Fibroblast of pulmonary artery (primary cell): ENCODE measurements around the gene CIROP.

Experiments
- DNase-seq: peaks from one replicate; pipeline ENCODE4 v3.0.0-alpha.2; 2010; ENCODE audit warnings: low read depth
- H3K4me3 ChIP-seq: replicated peaks from 2 replicates; pipeline ENCODE4 v1.5.1; 2011; ENCODE audit warnings: low read depth, mild to moderate bottlenecking, control low read depth, low read length, moderate library complexity
- TF ChIP-seq, protein P1 (sequence below): IDR thresholded peaks from 2 replicates; pipeline ENCODE4 v1.5.1; 2011; ENCODE audit warnings: mild to moderate bottlenecking, control low read depth, low read length, inconsistent platforms; ENCODE audit errors: missing control alignments

The CIROP gene

DNA sequence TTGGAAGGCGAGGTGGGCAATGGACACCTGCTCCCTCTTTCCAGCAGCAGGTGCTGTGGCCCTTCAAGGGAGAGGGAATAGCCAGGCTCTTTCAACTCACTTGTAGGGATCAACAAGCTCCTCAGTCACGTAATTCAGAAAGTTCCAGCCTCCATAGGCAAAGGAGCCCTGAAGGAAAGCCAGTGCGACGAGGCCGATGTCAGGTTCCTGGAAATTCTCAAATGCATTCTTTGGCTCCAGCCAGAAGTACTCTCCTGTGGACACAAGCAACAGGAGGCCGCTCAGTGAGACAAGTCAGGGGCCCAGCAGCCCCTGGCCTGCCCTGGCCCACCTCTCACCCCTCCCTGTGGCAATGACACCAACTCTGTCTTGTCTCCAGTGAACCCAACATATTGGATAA lies 35.6 kb upstream of the CIROP start:
- TF ChIP-seq, protein P1, sequence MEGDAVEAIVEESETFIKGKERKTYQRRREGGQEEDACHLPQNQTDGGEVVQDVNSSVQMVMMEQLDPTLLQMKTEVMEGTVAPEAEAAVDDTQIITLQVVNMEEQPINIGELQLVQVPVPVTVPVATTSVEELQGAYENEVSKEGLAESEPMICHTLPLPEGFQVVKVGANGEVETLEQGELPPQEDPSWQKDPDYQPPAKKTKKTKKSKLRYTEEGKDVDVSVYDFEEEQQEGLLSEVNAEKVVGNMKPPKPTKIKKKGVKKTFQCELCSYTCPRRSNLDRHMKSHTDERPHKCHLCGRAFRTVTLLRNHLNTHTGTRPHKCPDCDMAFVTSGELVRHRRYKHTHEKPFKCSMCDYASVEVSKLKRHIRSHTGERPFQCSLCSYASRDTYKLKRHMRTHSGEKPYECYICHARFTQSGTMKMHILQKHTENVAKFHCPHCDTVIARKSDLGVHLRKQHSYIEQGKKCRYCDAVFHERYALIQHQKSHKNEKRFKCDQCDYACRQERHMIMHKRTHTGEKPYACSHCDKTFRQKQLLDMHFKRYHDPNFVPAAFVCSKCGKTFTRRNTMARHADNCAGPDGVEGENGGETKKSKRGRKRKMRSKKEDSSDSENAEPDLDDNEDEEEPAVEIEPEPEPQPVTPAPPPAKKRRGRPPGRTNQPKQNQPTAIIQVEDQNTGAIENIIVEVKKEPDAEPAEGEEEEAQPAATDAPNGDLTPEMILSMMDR, result no peak
- no peak for DNase-seq
- no peak overlapping the region for H3K4me3 ChIP-seq

DNA sequence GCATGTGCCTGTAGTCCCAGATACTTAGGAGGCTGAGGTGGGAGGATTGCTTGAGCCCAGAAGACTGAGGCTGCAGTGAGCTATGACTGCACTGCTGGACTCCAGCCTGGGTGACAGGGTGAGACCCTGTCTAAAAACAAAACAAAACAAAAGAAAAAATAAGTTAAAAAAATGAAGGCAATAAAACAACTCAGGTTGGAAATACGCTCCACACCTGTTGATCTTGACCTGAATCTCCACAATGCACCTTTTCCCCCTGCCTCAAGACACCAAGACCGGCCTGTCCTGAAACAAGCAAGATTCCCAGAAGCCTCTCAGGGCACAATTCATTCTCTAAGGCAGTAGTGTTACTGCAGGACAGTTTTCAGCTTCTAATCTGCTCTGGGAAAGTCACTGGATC lies 35.1 kb upstream of the CIROP start:
- H3K4me3 ChIP-seq, result no peak overlapping the region
- TF ChIP-seq, protein P1, result no peak
- no peak for DNase-seq

DNA sequence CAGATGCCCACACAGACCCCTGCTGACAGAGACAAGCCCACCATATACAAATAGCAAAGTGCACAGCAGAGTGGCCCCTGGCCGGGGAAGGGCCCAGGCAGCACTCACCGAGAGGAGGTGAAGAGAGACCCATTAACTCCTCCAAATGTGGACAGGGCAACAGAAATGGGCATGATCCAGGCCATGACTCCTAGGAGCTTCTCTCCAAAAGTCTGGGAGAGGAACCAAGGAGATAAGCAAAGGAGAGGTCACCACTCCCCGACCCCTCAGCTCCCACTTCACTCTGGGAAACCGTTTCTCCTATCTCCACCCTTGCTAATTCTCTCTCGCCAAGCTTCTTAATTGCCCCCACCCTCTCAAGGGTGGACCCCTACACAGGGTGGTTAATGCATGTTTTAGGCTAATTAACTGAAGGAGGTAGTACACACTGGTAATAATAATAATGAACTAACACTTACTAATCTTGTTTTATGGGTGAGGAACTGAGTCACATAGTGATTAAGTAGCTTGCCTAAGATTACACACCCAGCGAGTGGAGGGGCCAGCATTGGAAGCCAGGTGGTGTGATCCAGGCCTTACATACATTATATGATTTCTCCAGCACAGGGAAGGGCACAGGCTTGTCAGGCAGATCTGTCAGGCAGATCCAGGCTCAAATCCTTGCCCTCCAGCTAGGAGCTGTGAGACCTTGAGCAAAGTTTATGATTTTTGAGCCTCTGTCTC lies 33.2 kb upstream of the CIROP start:
- TF ChIP-seq, protein P1, result no peak
- H3K4me3 ChIP-seq, result no peak overlapping the region
- no peak for DNase-seq

DNA sequence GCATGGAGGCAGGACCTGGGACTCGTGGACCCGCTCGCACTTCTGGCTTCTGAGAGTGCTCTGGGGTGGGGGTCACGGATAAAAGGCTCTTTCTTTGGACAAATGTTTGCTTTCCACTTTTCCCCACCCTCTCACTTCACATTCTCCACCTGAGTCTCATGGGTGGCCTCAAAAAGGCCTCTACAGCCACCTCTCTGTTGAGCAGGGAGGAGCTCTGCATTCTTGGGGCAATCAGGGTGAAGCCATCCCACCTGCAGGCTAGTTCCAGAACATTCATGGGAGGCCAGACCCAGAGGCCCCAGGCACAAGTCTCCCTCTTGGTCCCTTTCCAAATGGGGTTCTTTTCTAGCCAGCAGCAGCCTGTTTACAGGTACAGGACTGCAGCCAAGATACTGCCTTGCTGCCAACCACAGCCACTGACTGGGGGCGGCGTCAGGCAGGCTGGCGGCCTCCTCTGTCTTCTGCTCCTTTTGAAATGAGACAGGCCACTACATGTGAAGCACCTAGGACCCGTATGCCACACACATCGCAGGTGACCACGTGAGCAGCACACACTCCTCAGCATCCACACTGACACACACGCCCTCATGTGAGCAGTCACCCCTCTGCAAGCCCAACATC lies 32.5 kb upstream of the CIROP start:
- TF ChIP-seq, protein P1, result no peak
- DNase-seq, result no peak
- no peak overlapping the region for H3K4me3 ChIP-seq

DNA sequence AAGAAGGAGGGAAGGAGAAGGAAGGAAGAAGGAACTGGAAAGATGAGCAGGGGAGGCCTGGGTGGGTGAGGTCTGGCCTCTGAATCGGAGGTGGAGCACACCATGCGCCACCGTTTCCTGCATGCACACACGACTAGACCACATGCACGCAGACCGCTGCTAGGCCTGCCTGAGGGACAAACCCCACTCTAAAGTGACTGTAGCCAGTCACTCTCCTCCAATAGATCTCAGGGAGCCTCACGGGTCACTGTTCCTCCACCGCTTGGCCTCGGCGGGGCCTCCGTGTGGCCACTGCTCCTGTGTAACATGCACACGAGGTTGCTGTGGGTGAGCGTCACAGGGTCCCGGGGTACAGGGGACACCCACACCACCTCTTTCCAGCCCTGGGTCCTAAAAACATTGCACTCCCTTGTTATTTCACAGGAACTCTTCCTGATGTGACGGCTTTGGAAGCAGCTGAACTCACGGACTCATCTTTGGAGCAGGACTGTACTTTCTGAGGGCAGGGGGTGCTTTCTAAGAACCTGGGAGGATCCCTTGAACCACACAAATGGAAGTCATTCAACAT lies 31.9 kb upstream of the CIROP start:
- no peak for DNase-seq
- TF ChIP-seq, protein P1, result no peak
- H3K4me3 ChIP-seq, result no peak overlapping the region

DNA sequence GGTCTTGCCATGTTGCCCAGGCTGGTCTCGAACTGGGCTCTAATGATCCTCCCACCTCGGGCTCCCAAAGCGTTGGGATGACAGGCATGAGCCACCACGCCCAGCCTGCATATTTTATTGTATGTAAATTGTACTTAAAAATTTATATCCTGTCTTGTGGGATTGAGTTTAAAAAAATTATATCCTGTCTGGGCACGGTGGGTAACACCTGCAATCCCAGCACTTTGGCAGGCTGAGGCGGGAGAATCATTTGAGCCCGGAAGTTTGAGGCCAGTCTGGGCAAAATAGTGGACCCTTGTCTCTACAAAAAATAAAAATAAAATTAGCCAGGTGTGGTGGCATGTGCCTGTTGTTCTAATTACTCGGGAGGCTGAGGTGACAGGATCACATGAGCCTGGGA lies 28.2 kb upstream of the CIROP start:
- H3K4me3 ChIP-seq, result no peak overlapping the region
- no peak for DNase-seq

More for the DNA sequence above, 28.2 kb upstream of the CIROP start:
- TF ChIP-seq, protein P1, result no peak
